G401 (cell line): ENCODE results near the gene GPD2. TPM values are rescaled to one million over a fixed set of nuclear protein-coding genes. Genes with fewer than 3 reads are reported as not detected.
"Not testable (repeated sequence)": the region's sequence is repeated elsewhere in the genome, so short reads cannot be mapped to it uniquely, and the experiment has no call there.

Experiments used
- DNase-seq: peaks from one replicate; pipeline ENCODE4 v3.0.0-alpha.2; 2015; ENCODE audit warnings: low spot score
- in situ Hi-C: cut with HindIII; loops from 2 replicates; pipeline ENCODE4 v1.10.0; 2016; ENCODE audit warnings: low sequenced_read_pairs, mixed read lengths
- total RNA-seq: library from RNA; depleted of rRNA; stranded (reverse); fragments of >200 nt; shearing (Covaris generic); gene quantifications from 2 replicates; pipeline ENCODE4 v1.2.3, GENCODE V29; 2014

Gene GPD2
- total RNA-seq, 1 experiment from 2014 or later: 9.9 TPM

DNA sequence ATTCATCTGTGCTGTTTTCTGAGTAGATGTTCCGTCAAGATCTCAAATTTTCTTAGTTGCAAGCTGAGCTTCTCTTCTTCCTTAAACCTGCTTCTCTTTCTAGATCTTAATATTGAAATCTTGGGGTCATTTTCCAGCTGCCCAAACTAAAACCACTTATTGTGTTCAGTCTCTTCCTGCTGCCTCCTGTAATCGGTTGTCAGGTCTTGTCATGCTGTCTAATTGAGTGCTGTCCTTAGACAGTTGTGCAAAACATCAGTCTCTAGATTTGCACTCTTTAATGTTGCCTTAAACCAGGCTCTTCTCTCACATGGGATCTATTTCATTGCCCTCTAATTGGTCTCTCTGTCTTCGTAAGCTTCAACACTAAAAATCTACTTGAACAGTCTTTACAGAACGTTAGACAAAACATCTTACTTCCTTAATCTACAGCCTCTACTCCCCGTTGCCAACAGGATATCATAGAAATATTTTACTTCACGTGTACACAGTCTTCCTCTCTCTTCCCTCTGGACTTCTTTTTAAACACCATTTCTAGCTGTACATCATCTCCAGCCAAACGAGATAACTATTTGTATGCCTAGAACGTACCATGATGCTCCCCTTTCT is 34.9 kb downstream of the GPD2 start:
- DNase-seq: no peak
- in situ Hi-C loops: no loop called here

DNA sequence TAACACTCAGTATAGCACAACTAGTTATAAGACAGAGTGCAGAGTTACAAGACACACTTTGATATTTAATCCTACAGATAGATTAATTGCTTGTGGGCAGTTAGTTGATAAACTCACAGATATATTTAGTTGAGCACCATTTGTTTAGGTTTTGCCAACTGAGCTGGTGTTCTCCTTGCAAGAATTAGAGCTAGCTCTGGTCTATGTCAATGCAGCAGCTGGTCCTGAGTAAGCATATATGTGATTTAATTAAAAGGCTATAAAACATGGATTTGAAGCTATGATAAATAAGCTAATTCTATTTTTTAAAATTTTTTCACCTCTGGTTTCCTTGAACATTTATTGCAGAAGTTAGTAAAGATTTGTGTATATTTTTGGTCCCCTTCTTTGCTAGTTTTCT is 35.6 kb downstream of the GPD2 start:
- no peak for DNase-seq
- in situ Hi-C loops: no loop called here

- in situ Hi-C loops: no loop called here
- DNase-seq: no peak
These were observed 36.5 kb downstream of the GPD2 start for GRCh38 chr2:156472686-156473085.

- in situ Hi-C loops: no loop called here
- no peak for DNase-seq
These were observed 37.3 kb downstream of the GPD2 start for GRCh38 chr2:156473445-156473844.

GRCh38 chr2:156474401-156474800 is 38.2 kb downstream of the GPD2 start:
- in situ Hi-C loops: no loop called here
- DNase-seq: no peak

DNA sequence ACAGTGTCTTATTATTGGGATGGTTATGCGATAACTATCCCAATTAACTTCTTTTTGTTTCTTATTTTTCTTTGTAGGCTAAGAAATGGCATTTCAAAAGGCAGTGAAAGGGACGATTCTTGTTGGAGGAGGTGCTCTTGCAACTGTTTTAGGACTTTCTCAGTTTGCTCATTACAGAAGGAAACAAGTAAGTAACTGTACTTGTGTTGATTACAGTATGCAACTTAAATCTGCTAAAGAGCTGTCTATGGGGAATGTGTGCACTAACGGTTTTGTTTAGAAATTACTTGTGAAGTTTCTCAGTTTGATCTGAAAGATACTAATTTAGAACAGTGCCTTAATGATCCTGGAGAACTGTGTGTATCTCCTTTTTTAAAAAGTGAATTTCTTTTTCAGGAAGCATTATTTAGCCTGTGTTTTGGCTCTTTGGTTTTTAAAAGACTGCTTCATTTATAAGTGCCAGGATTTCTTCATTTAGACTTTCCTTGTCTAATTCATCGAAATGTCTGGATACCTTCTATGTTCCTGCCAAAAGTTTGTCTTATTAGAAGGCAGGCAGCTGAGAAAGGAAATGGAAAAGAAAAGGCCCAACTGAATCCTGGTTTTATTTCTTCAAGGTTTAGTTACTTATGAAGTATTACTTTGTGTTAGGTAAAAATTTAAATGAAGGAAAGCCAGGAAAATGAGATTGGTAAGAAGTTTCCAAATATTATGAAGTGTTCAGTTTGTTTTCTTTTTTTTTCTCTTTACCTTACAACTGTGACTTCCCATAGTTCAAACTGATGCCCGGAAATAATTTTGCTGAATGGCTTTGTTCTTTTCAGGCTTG is 40.1 kb downstream of the GPD2 start:
- in situ Hi-C loops: no loop called here
- no peak for DNase-seq

- DNase-seq: no peak
- in situ Hi-C loops: no loop called here
These were observed 40.6 kb downstream of the GPD2 start for GRCh38 chr2:156476850-156477206.

GRCh38 chr2:156480376-156480775 is 44.2 kb downstream of the GPD2 start:
- in situ Hi-C loops: no loop called here
- no peak for DNase-seq

- in situ Hi-C loops: no loop called here
- no peak for DNase-seq
These were observed 45.1 kb downstream of the GPD2 start for GRCh38 chr2:156481312-156481711.

GRCh38 chr2:156483741-156484173 is 47.6 kb downstream of the GPD2 start:
- in situ Hi-C loops: no loop called here
- no peak for DNase-seq

- in situ Hi-C loops: no loop called here
- no peak for DNase-seq
These were observed 50.0 kb downstream of the GPD2 start for GRCh38 chr2:156486147-156486546.

DNA sequence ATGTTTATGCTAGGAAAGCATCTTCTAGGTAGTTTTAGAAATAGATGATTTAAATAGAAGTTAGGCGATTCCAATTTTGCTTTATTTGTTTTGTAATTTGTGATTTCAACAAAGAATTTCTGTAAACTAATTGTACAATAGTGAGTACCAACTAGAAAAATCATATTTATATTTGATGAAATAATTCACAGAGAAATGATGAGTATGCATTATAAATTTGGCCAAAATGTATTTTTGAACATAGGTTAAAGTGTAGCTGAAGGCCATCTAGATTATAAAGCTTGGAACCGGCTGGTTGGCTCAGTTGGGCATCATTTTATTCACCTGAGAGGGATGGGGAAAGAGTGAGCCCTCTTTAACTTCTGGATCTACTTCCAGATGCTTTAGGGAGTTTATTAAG is 50.4 kb downstream of the GPD2 start:
- no peak for DNase-seq
- in situ Hi-C loops: no loop called here

- DNase-seq: no peak
- in situ Hi-C loops: no loop called here
These were observed 53.0 kb downstream of the GPD2 start for GRCh38 chr2:156489195-156489594.

GRCh38 chr2:156489750-156490465 is 53.7 kb downstream of the GPD2 start:
- in situ Hi-C loops: no loop called here
- DNase-seq: no peak

DNA sequence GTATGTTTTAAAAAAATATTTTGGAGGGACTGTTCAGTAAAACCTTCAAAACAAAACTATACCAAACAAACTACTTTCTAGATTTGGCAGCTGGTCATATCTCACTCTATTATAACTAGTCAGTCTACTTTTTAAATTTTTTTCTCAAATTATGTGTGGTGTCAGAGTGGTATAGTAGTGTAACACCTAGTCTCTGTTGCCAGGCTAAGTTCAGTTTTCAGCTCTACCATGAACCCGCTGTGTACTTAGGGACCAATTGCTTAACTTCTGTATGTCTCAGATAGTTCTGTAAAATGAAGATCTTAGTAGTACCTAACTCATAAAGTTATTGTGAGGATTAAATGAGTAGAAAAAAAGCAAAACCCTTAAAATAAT is 54.3 kb downstream of the GPD2 start:
- in situ Hi-C loops: no loop called here
- DNase-seq: no peak

DNA sequence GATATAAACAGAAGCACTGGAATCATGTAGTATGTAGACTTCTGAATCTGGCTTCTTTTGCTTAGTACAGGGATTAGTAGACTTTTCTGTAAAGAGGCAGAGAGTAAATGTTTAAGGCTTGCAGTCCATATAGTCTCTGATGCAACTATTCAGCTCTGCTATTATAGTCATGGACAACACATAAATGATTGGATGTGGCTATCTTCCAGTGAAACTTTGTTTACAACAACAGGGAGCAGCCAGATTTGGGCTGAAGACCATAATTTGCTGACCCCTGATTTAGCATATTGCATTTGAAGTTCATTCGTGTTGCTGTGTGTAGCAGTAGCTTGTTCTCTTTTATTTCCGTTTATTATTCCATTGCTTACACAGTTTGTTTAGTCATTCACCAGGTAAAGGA is 55.0 kb downstream of the GPD2 start:
- in situ Hi-C loops: no loop called here
- no peak for DNase-seq

GRCh38 chr2:156492979-156493378 is 56.8 kb downstream of the GPD2 start:
- in situ Hi-C loops: no loop called here
- DNase-seq: no peak

DNA sequence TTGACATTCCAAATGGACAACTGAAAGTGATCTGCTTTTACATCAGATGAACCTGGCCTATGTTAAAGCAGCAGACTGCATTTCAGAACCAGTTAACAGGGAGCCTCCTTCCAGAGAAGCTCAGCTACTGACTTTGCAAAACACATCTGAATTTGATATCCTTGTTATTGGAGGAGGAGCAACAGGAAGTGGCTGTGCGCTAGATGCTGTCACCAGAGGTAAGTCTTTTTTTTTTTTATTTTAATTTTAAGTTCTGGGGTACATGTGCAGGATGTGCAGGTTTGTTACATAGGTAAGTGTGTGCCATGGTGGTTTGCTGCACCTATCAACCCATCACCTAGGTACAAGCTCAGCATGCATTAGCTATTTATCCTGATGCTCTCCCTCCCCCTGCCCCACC is 59.8 kb downstream of the GPD2 start:
- DNase-seq, in situ Hi-C loops: not testable (repeated sequence)

DNA sequence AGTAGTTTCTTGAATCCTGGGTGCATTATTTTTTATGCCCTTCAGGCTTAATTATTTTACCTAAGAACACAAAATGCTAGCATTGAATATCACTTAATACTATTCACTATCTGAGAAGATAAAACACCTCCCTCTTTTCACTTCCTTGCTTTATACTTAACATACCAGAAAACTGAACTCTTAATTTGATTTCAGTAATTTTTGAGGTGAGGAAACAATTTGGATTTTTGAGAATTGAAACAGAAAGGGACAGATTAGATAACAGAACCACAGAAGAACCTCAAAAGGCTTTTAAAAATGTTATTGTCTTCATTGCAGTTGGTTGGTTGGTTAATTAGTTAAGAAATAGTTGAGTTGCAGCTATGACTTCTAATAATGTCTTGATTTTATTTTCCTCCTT is 69.5 kb downstream of the GPD2 start:
- in situ Hi-C loops: no loop called here
- no peak for DNase-seq

- in situ Hi-C loops: no loop called here
- DNase-seq: no peak
These were observed 74.9 kb downstream of the GPD2 start for GRCh38 chr2:156511122-156511521.
